ENCODE data around the gene CDH8.

CDH8 gene

GRCh38 chr16:61644736-61645135, 391.5 kb downstream of the CDH8 start:
- Histone ChIP-seq H3K27ac (ENCODE audit: low read length) (no peak overlapping the region), H3K4me1 (ENCODE audit: low read length) (no peaks in the 10 kb centered on the region), H3K9me3 (replicated peaks; ENCODE audit: insufficient read depth, low read length) (no peaks in the 10 kb centered on the region), H2AFZ (ENCODE audit: low read length) (no peak overlapping the region), H3K79me2 (ENCODE audit: low read length) (no peaks in the 10 kb centered on the region), H3K9me2 (replicated peaks; ENCODE audit: insufficient read depth, low read length) (no peaks in the 10 kb centered on the region), H3K4me2 (ENCODE audit: low read depth, low read length) (no peak overlapping the region), H4K20me1 (ENCODE audit: insufficient read depth, low read length) (no peaks in the 10 kb centered on the region), H3K4me3 (ENCODE audit: low read length) (no peak overlapping the region), H3K9ac (ENCODE audit: low read length) (no peak overlapping the region), H3K27me3 (replicated peaks; ENCODE audit: insufficient read depth, low read length) (no peaks in the 10 kb centered on the region), H3K36me3 (replicated peaks; ENCODE audit: insufficient read depth, low read length) (no peaks in the 10 kb centered on the region), H3F3A (ENCODE audit: insufficient read depth, low read length) (no peaks in the 10 kb centered on the region)
- TF ChIP-seq EZH2phosphoT487 (IDR thresholded peaks at IDR 0.05; ENCODE audit: low read length) (no peak), EZH2 (optimal IDR thresholded peaks at IDR 0.05; ENCODE audit: low read depth, low read length) (no peak), CTCF (IDR thresholded peaks at IDR 0.05; ENCODE audit: low read length) (no peak)
- DNase-seq: no peak

- Histone ChIP-seq H2AFZ (ENCODE audit: low read length) (no peak overlapping the region), H3K9me3 (replicated peaks; ENCODE audit: insufficient read depth, low read length) (no peaks in the 10 kb centered on the region), H3K79me2 (ENCODE audit: low read length) (no peaks in the 10 kb centered on the region), H3K36me3 (replicated peaks; ENCODE audit: insufficient read depth, low read length) (no peaks in the 10 kb centered on the region), H3K27me3 (replicated peaks; ENCODE audit: insufficient read depth, low read length) (no peaks in the 10 kb centered on the region), H3F3A (ENCODE audit: insufficient read depth, low read length) (no peaks in the 10 kb centered on the region), H3K9ac (ENCODE audit: low read length) (no peak overlapping the region), H3K9me2 (replicated peaks; ENCODE audit: insufficient read depth, low read length) (no peaks in the 10 kb centered on the region), H3K27ac (ENCODE audit: low read length) (no peak overlapping the region), H4K20me1 (ENCODE audit: insufficient read depth, low read length) (no peaks in the 10 kb centered on the region), H3K4me3 (ENCODE audit: low read length) (no peak overlapping the region), H3K4me1 (ENCODE audit: low read length) (no peaks in the 10 kb centered on the region), H3K4me2 (ENCODE audit: low read depth, low read length) (no peak overlapping the region)
- no peak for DNase-seq
- TF ChIP-seq EZH2phosphoT487 (IDR thresholded peaks at IDR 0.05; ENCODE audit: low read length) (no peak), EZH2 (optimal IDR thresholded peaks at IDR 0.05; ENCODE audit: low read depth, low read length) (no peak), CTCF (IDR thresholded peaks at IDR 0.05; ENCODE audit: low read length) (no peak)
Observed at GRCh38 chr16:61617219-61617783, 418.9 kb downstream of the CDH8 start.

- no peaks in the 10 kb centered on the region for H4K20me1 ChIP-seq (ENCODE audit: insufficient read depth, low read length)
- no peak overlapping the region for H3K4me3 ChIP-seq (ENCODE audit: low read length)
- TF ChIP-seq EZH2phosphoT487 (IDR thresholded peaks at IDR 0.05; ENCODE audit: low read length): no peak
- TF ChIP-seq EZH2 (optimal IDR thresholded peaks at IDR 0.05; ENCODE audit: low read depth, low read length): no peak
- TF ChIP-seq CTCF (IDR thresholded peaks at IDR 0.05; ENCODE audit: low read length): no peak
- H3K9ac ChIP-seq (ENCODE audit: low read length): no peak overlapping the region
- H3K4me1 ChIP-seq (ENCODE audit: low read length): no peaks in the 10 kb centered on the region
- no peaks in the 10 kb centered on the region for H3K79me2 ChIP-seq (ENCODE audit: low read length)
- no peaks in the 10 kb centered on the region for H3K9me3 ChIP-seq (replicated peaks; ENCODE audit: insufficient read depth, low read length)
- H2AFZ ChIP-seq (ENCODE audit: low read length): no peak overlapping the region
- H3K27me3 ChIP-seq (replicated peaks; ENCODE audit: insufficient read depth, low read length): no peaks in the 10 kb centered on the region
- H3K36me3 ChIP-seq (replicated peaks; ENCODE audit: insufficient read depth, low read length): no peaks in the 10 kb centered on the region
- no peaks in the 10 kb centered on the region for H3K9me2 ChIP-seq (replicated peaks; ENCODE audit: insufficient read depth, low read length)
- no peak for DNase-seq
- no peaks in the 10 kb centered on the region for H3F3A ChIP-seq (ENCODE audit: insufficient read depth, low read length)
- no peak overlapping the region for H3K4me2 ChIP-seq (ENCODE audit: low read depth, low read length)
- no peak overlapping the region for H3K27ac ChIP-seq (ENCODE audit: low read length)
Observed at GRCh38 chr16:61616088-61616487, 420.1 kb downstream of the CDH8 start.
